ENCODE measurements around the gene ZNF614. TPM values are rescaled to one million over a fixed set of nuclear protein-coding genes. Genes with fewer than 3 reads are reported as not detected.
A peak's percentile ranks its signal among the peaks of the same experiment; 100 is the strongest.

The ZNF614 gene
- total and polyA plus RNA-seq, 9 of the 15 experiments (the other 6 are each of a cell fraction or from before 2014, with no cell fraction given), result 4.9 to 16.3 (median 11.4) TPM

DNA sequence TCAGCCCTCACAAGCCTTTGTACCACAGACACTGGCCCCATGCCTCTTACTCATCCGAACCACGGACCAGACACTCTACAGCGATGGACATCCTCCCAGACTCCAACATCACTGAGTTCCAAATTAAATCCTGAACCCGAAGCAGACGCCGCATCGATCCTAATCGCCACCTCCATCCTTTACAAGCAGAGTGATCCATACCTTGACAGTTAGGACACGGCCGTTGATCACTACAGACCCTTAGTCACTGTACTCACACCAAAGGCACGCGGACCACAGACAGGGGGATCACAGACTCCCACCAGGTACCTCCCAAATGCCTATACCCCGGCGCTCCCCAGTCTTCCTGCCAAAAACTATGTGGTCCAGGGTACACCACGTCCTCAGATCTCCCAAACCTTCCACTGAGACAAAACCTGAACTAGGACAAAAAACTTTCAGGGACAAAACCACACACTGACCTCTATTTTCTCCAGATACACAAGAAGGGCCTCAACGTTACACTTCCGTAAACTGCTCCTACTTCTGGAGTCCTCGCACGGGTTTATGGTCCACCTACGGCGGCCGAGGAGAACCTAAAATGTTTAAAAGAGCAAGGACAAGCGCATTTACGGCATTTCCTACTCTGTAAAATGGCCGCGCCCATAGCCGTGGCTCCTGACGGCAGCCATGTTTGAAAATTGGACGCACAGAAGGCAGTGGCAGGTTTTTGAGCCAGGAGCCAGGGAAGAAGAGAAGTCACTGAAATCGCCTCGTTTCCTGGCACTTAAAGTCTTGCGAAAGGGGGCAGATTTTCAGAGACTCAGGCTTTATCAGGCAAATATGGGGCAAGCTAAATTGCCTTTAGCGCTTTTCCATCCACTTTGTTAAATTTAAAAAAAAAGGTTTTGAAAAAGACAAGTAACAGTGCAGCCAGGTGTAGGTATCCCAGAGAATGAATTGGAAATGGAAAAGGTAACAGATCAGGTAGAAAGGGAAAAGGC is 41.6 kb downstream of the ZNF614 start, which contains the start of gene ZNF350 (continued):
- no peak for TF ChIP-seq CTCF (IDR thresholded peaks at IDR 0.05 in 2 of 3, conservative IDR thresholded peaks at IDR 0.05 in 1 of 3; ENCODE audit: insufficient read depth in 2 of 3, low read depth in 1 of 3, low read length in 3 of 3)
- no peak for TF ChIP-seq TGIF2 (CRISPR knock-in tag; IDR thresholded peaks at IDR 0.05)
- TF ChIP-seq TCF7 (IDR thresholded peaks at IDR 0.05; ENCODE audit: borderline replicate concordance), result no peak
- no peak for TF ChIP-seq LEF1 (IDR thresholded peaks at IDR 0.05)
- TF ChIP-seq MYC (IDR thresholded peaks at IDR 0.05; ENCODE audit: low read depth, low read length), result 0 out of 2 replicates have a peak, but pooled peaks have one; percentile 31
- no peak for TF ChIP-seq MYC (CRISPR knock-in tag; IDR thresholded peaks at IDR 0.05; ENCODE audit: borderline replicate concordance, low read depth)
- no peak for TF ChIP-seq TFAP4 (CRISPR knock-in tag; IDR thresholded peaks at IDR 0.05; ENCODE audit: borderline replicate concordance)
- no peak for TF ChIP-seq ZNF699 (CRISPR knock-in tag; IDR thresholded peaks at IDR 0.05; ENCODE audit: insufficient replicate concordance)
- no peak for TF ChIP-seq MCM3 (IDR thresholded peaks at IDR 0.05)
- no peak for TF ChIP-seq SRSF7 (optimal IDR thresholded peaks at IDR 0.05; ENCODE audit: low read depth, low read length)
- TF ChIP-seq ZNF644 (tag; IDR thresholded peaks at IDR 0.05; ENCODE audit: low read depth), result peak; percentile 89
- no peak for TF ChIP-seq HIVEP1 (CRISPR knock-in tag; IDR thresholded peaks at IDR 0.05)
- no peak for TF ChIP-seq EP300 (IDR thresholded peaks at IDR 0.05; ENCODE audit: low read length)
- TF ChIP-seq, protein P1, sequence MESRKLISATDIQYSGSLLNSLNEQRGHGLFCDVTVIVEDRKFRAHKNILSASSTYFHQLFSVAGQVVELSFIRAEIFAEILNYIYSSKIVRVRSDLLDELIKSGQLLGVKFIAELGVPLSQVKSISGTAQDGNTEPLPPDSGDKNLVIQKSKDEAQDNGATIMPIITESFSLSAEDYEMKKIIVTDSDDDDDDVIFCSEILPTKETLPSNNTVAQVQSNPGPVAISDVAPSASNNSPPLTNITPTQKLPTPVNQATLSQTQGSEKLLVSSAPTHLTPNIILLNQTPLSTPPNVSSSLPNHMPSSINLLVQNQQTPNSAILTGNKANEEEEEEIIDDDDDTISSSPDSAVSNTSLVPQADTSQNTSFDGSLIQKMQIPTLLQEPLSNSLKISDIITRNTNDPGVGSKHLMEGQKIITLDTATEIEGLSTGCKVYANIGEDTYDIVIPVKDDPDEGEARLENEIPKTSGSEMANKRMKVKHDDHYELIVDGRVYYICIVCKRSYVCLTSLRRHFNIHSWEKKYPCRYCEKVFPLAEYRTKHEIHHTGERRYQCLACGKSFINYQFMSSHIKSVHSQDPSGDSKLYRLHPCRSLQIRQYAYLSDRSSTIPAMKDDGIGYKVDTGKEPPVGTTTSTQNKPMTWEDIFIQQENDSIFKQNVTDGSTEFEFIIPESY (CRISPR knock-in tag; IDR thresholded peaks at IDR 0.05), result peak; percentile 81
- no peak for TF ChIP-seq ZNF583 (CRISPR knock-in tag; IDR thresholded peaks at IDR 0.05)
- TF ChIP-seq ZNF263 (CRISPR knock-in tag; IDR thresholded peaks at IDR 0.05; ENCODE audit: borderline replicate concordance), result no peak
- TF ChIP-seq CBFA2T3 (IDR thresholded peaks at IDR 0.05), result no peak
- TF ChIP-seq, protein P2, sequence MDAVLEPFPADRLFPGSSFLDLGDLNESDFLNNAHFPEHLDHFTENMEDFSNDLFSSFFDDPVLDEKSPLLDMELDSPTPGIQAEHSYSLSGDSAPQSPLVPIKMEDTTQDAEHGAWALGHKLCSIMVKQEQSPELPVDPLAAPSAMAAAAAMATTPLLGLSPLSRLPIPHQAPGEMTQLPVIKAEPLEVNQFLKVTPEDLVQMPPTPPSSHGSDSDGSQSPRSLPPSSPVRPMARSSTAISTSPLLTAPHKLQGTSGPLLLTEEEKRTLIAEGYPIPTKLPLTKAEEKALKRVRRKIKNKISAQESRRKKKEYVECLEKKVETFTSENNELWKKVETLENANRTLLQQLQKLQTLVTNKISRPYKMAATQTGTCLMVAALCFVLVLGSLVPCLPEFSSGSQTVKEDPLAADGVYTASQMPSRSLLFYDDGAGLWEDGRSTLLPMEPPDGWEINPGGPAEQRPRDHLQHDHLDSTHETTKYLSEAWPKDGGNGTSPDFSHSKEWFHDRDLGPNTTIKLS (IDR thresholded peaks at IDR 0.05; ENCODE audit: borderline replicate concordance, low read depth), result no peak
- TF ChIP-seq RFX1 (IDR thresholded peaks at IDR 0.05), result no peak
- no peak for TF ChIP-seq WHSC1 (IDR thresholded peaks at IDR 0.05; ENCODE audit: low read length)
- no peak for TF ChIP-seq NR2C2 (CRISPR knock-in tag; IDR thresholded peaks at IDR 0.05)
- peak; percentile 61; the same call in 1 of the 2 replicates for TF ChIP-seq NR2C2 (tag; IDR thresholded peaks at IDR 0.05)
- no peak for TF ChIP-seq KAT7 (CRISPR knock-in tag; IDR thresholded peaks at IDR 0.05; ENCODE audit: borderline replicate concordance)

All from K562 (cell line).